GM12891 (cell line): ENCODE results near the gene MARK4.

ENCODE experiments used
- POLR2A ChIP-seq: IDR thresholded peaks from 2 replicates; pipeline ENCODE4 v1.6.1; 2011; ENCODE audit warnings: low read depth, low read length, control low read depth
- POLR2AphosphoS5 ChIP-seq: IDR thresholded peaks from 2 replicates; pipeline ENCODE4 v1.6.1; 2011; ENCODE audit warnings: low read depth, low read length, control low read depth
- TAF1 ChIP-seq: IDR thresholded peaks from 2 replicates; pipeline ENCODE4 v1.6.1; 2011; ENCODE audit warnings: low read depth, low read length, control low read depth

GRCh38 chr19:45276284-45276687 is 25.2 kb downstream of the MARK4 start:
- TF ChIP-seq POLR2AphosphoS5, result no peak
- no peak for TF ChIP-seq POLR2A
- no peak for TF ChIP-seq TAF1
